Cardiac fibroblast (primary cell): Measurements from ENCODE around the gene INTS6L.

ENCODE experiments used
- DNase-seq, 2 donors: peaks; one replicate each; pipeline versions ENCODE4 v3.0.0 to v3.0.0-alpha.2; 2010; ENCODE audit warnings: low read depth in 2 of 2
- H3K4me3 ChIP-seq, 2 donors: replicated peaks in 1 of 2; 1 replicate in 1 of 2; 2 replicates in 1 of 2; pipeline ENCODE4 v1.5.1; 2011; ENCODE audit warnings: low read depth in 2 of 2, low read length in 2 of 2, mild to moderate bottlenecking in 2 of 2, moderate library complexity in 1 of 2
- CTCF ChIP-seq: IDR thresholded peaks from one replicate; pipeline ENCODE4 v1.5.1; 2011; ENCODE audit warnings: low read depth, mild to moderate bottlenecking, low read length, inconsistent platforms

The INTS6L gene

DNA sequence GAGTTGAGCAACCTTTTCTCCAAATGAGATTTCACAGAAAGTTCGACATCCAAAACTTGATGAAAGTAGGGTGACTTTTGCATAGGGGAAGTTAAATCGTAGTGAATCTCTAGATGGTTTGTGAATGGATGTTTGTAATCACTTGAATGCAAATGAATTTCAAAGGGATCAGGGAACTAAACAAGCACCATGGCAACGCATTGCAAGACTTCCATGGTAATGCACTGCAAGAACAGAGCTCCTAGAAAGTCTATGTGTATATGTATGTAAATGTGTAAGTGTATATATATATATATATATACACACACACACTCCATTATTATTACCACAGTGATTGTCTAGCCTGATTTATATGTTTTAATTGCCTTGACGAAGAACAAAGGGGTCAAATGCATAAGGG, 27.3 kb downstream of the INTS6L start:
- no peak for DNase-seq
- H3K4me3 ChIP-seq, result no peak overlapping the region
- no peak for TF ChIP-seq CTCF

DNA sequence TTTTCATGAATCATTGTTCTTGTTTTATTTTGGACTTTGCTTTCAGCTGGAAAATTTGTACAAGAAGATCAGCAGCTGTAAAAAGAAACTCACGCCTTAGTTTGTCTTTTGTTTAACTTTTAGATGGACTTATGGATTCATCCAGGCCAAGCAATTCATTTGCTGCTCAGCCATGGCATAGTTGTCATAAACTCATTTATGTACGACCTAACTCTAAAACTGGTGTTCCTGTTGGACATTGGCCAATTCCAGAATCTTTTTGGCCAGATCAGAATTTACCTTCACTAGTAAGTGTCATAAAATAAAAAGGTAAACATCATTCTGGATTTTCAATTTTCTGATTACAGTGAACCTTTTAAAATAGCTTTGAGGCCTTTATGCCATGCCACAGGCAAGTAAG, 29.1 kb downstream of the INTS6L start:
- no peak for DNase-seq
- no peak overlapping the region for H3K4me3 ChIP-seq
- TF ChIP-seq CTCF, result no peak

DNA sequence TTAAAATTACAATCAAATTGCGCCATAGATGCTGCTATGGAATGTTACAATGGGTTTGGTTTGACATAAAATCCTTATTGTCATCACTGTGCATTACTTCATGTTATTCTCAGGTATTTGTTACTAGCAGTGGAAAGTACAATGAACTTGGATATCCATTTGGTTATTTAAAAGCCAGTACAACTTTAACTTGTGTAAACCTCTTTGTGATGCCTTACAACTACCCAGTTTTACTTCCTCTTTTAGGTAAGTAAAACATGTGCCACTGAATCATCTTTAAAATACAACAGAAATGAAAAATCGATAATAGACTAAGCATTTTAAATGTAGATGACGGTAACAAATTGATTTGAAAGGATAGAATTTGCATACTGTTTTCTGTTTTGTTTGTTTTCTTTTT, 35.6 kb downstream of the INTS6L start:
- DNase-seq, result no peak
- no peak for TF ChIP-seq CTCF
- H3K4me3 ChIP-seq, result no peak overlapping the region

DNA sequence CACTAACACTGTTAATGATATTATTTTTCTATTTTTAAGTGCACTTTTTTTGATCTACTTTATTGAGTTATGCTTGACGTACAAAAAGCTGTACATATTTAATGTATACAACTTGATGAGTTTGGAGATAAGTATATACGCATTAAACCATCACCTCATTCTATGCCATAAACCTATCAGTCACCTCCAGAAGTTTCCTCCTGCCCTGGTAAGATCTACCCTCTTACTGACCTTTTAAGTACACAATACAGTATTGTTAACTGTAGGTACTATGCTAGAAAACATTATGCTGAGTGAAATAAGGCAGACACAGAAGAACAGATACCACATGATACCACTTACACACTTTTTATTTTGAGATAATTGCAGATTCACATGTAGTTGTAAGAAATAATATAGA, 36.9 kb downstream of the INTS6L start:
- no peak for DNase-seq
- no peak for TF ChIP-seq CTCF
- H3K4me3 ChIP-seq, result no peak overlapping the region

GRCh38 chrX:135572436-135572835, 52.0 kb downstream of the INTS6L start:
- H3K4me3 ChIP-seq, result no peak overlapping the region
- DNase-seq, result peak; percentile 5 to 7
- peak; percentile 31 for TF ChIP-seq CTCF

GRCh38 chrX:135581496-135581895, 61.0 kb downstream of the INTS6L start:
- no peak for TF ChIP-seq CTCF
- peak in 1 of 2 donors; percentile 15 for DNase-seq
- H3K4me3 ChIP-seq, result no peak overlapping the region

- H3K4me3 ChIP-seq, result no peak overlapping the region
- DNase-seq, result no peak
- no peak for TF ChIP-seq CTCF
Measured at GRCh38 chrX:135585153-135585552, 64.7 kb downstream of the INTS6L start.
